Calu3 (cell line): ENCODE results near the gene MRPL51. TPM values are rescaled to one million over a fixed set of nuclear protein-coding genes. Genes with fewer than 3 reads are reported as not detected.
"Not testable (repeated sequence)": the region's sequence is repeated elsewhere in the genome, so short reads cannot be mapped to it uniquely, and the experiment has no call there.

Experiments
- BruUV-seq: library from RNA; stranded (reverse); fragments of 400-500 nt; replicated peaks from 2 replicates; lab custom pipeline; 2021; lab: Mats Ljungman, UMichigan
- CTCF ChIA-PET: fragments of 300-600 bp; sonication (Branson Sonifier 250); formaldehyde crosslinking; loops from one replicate; lab custom pipeline; 2022; ENCODE audit warnings: antibody characterized with exemption; lab: Charles Lee
- DNase-seq: peaks from one replicate; pipeline ENCODE4 v3.0.0; 2022
- H3K27ac Mint-ChIP-seq: one replicate; pipeline ENCODE4 v1.8.0; 2022; ENCODE audit warnings: mixed read lengths; ENCODE audit not compliant: unreplicated experiment
- H3K27me3 Mint-ChIP-seq: one replicate; pipeline ENCODE4 v1.8.0; 2022; ENCODE audit warnings: mixed read lengths; ENCODE audit not compliant: unreplicated experiment
- H3K36me3 Mint-ChIP-seq: one replicate; pipeline ENCODE4 v1.8.0; 2022; ENCODE audit warnings: mild to moderate bottlenecking, moderate library complexity, mixed read lengths; ENCODE audit not compliant: insufficient read depth, unreplicated experiment
- H3K4me1 Mint-ChIP-seq: one replicate; pipeline ENCODE4 v1.8.0; 2022; ENCODE audit warnings: mild to moderate bottlenecking, low read depth, mixed read lengths; ENCODE audit not compliant: unreplicated experiment
- H3K4me3 Mint-ChIP-seq: one replicate; pipeline ENCODE4 v1.8.0; 2022; ENCODE audit warnings: mild to moderate bottlenecking, low read depth, moderate library complexity, mixed read lengths; ENCODE audit not compliant: unreplicated experiment
- H3K9me3 Mint-ChIP-seq: one replicate; pipeline ENCODE4 v1.8.0; 2022; ENCODE audit warnings: low read depth, mixed read lengths; ENCODE audit not compliant: unreplicated experiment
- intact Hi-C: fragments of 100-400 bp; cut with micrococcal nuclease; formaldehyde crosslinking; loops from one replicate; pipeline ENCODE4 v1.10.0; 2022; ENCODE audit not compliant: unreplicated experiment
- total RNA-seq: library from RNA; stranded (reverse); gene quantifications from 2 replicates; pipeline ENCODE4 v1.2.3, GENCODE V29; 2022
- TF ChIP-seq, protein P1 (sequence below): fragments of 200-600 bp; IDR thresholded peaks from one replicate; pipeline ENCODE4 v1.8.0; 2022; ENCODE audit warnings: antibody characterized with exemption; ENCODE audit not compliant: unreplicated experiment

Gene MRPL51
- total RNA-seq, 1 experiment from 2014 or later: 220 TPM

DNA sequence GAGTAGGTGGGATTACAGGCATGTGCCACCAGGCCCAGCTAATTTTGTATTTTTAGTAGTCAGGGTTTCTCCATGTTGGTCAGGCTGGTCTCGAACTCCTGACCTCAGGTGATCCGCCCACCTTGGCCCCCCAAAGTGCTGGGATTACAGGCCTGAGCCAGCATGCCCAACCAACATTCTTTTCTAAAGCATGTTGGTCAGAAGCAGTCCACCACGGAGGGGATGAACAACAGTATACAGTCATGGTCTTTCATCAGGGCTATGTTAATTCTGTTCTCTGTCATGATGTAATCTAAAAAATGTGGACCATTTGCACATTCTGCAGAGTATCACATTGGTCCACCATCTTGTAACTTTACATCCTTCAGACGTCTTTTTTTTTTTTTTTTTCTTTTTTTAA is 3.6 kb downstream of the MRPL51 start:
- Mint-ChIP-seq H3K27me3 (no peaks in the 10 kb centered on the region), H3K9me3 (no peaks in the 10 kb centered on the region), H3K4me1 (no peaks in the 10 kb centered on the region), H3K4me3 (no peak overlapping the region), H3K27ac (no peak overlapping the region), H3K36me3 (peaks cover 29% of the 10 kb centered on the region)
- no peak for DNase-seq
- intact Hi-C loops: no loop called here
- BruUV-seq: no TSS peak
- TF ChIP-seq, protein P1, sequence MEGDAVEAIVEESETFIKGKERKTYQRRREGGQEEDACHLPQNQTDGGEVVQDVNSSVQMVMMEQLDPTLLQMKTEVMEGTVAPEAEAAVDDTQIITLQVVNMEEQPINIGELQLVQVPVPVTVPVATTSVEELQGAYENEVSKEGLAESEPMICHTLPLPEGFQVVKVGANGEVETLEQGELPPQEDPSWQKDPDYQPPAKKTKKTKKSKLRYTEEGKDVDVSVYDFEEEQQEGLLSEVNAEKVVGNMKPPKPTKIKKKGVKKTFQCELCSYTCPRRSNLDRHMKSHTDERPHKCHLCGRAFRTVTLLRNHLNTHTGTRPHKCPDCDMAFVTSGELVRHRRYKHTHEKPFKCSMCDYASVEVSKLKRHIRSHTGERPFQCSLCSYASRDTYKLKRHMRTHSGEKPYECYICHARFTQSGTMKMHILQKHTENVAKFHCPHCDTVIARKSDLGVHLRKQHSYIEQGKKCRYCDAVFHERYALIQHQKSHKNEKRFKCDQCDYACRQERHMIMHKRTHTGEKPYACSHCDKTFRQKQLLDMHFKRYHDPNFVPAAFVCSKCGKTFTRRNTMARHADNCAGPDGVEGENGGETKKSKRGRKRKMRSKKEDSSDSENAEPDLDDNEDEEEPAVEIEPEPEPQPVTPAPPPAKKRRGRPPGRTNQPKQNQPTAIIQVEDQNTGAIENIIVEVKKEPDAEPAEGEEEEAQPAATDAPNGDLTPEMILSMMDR: no peak
- CTCF ChIA-PET: interaction anchor here (0.7 kb wide), 1 partner anchor 310 kb away, joined by 3 read pairs; no protein-coding TSS in a partner anchor

DNA sequence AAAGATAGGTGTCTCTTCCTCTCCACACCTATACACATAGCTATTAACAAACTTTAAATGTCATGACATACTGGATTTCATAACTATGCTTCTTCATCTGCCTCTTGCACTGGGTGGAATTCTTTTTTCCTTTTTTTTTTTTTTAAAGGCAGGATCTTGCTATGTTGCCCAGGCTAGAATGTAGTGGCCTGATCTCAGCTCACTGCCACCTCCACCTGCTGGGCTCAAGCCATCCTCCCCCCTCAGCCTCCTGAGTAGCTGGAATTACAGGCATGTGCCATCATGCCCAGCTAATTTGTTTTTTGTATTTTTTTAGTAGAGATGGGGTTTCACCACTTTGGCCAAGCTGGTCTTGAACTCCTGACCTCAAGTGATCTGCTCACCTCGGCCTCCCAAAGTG is 4.8 kb downstream of the MRPL51 start:
- Mint-ChIP-seq H3K4me1 (no peaks in the 10 kb centered on the region), H3K27me3 (no peaks in the 10 kb centered on the region), H3K9me3 (no peaks in the 10 kb centered on the region), H3K36me3 (peaks cover 17% of the 10 kb centered on the region), H3K27ac (no peak overlapping the region), H3K4me3 (no peak overlapping the region)
- CTCF ChIA-PET: no interaction called here
- no peak for DNase-seq
- no TSS peak for BruUV-seq
- TF ChIP-seq, protein P1: no peak
- intact Hi-C loops: no loop called here

- Mint-ChIP-seq H3K27ac (no peak overlapping the region), H3K9me3 (no peaks in the 10 kb centered on the region), H3K4me1 (no peaks in the 10 kb centered on the region), H3K36me3 (no peaks in the 10 kb centered on the region), H3K4me3 (no peak overlapping the region), H3K27me3 (peaks cover 17% of the 10 kb centered on the region)
- no peak for DNase-seq
- TF ChIP-seq, protein P1: no peak
- intact Hi-C loops: no loop called here
- BruUV-seq: no TSS peak
- CTCF ChIA-PET: no interaction called here
Observed at GRCh38 chr12:6478416-6478815, 14.6 kb downstream of the MRPL51 start.

DNA sequence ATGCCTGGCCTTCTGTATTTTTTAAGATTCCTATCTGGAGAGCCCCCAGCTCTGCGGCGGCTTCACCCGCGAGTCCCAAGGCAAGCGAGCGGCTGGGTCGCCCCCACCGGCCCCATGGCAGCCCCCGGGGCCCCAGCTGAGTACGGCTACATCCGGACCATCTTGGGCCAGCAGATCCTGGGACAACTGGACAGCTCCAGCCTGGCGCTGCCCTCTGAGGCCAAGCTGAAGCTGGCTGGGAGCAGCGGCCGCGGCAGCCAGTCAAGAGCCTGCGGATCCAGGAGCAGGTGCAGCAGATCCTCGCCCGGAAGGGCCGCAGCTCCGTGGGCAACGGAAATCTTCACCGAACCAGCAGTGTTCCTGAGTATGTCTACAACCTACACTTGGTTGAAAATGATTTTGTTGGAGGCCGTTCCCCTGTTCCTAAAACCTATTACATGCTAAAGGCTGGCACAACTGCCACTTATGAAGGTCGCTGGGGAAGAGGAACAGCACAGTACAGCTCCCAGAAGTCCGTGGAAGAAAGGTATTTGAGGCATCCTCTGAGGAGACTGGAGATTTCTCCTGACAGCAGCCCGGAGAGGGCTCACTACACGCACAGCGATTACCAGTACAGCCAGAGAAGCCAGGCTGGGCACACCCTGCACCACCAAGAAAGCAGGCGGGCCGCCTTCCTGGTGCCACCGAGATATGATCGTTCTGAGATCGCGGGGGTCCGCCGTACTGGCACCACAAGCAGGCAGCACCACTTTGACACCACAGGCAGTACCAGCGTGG is 15.3 kb downstream of the MRPL51 start:
- intact Hi-C loops, DNase-seq, H3K36me3 Mint-ChIP-seq, H3K4me3 Mint-ChIP-seq, H3K27ac Mint-ChIP-seq, CTCF ChIA-PET, H3K4me1 Mint-ChIP-seq, H3K9me3 Mint-ChIP-seq, BruUV-seq: not testable (repeated sequence)
- peaks cover 17% of the 10 kb centered on the region for H3K27me3 Mint-ChIP-seq

DNA sequence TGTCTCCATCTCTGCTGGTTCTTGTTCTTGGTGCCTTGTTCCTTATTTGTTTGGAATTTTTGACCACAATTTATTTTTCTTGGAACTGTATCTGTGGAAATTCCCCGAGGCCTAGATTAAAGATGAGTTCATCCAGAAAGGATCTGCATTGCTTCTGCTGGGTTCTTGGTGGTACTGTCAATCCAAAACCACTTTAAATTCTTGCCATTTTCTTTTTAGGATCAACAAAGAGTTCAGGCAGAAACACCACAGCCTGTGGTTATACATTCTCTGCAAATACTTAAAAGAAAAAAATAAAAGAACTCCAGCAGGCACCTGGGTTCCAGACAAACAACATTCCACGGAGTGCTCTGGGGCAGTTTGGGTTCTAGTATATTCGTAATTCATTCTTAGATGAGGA is 16.6 kb downstream of the MRPL51 start:
- Mint-ChIP-seq H3K9me3 (no peaks in the 10 kb centered on the region), H3K27me3 (peaks cover 17% of the 10 kb centered on the region), H3K4me3 (no peak overlapping the region), H3K36me3 (peaks cover under 1% of the 10 kb centered on the region), H3K4me1 (peaks cover under 1% of the 10 kb centered on the region), H3K27ac (no peak overlapping the region)
- TF ChIP-seq, protein P1: no peak
- no peak for DNase-seq
- CTCF ChIA-PET: no interaction called here
- intact Hi-C loops: no loop called here
- no TSS peak for BruUV-seq

DNA sequence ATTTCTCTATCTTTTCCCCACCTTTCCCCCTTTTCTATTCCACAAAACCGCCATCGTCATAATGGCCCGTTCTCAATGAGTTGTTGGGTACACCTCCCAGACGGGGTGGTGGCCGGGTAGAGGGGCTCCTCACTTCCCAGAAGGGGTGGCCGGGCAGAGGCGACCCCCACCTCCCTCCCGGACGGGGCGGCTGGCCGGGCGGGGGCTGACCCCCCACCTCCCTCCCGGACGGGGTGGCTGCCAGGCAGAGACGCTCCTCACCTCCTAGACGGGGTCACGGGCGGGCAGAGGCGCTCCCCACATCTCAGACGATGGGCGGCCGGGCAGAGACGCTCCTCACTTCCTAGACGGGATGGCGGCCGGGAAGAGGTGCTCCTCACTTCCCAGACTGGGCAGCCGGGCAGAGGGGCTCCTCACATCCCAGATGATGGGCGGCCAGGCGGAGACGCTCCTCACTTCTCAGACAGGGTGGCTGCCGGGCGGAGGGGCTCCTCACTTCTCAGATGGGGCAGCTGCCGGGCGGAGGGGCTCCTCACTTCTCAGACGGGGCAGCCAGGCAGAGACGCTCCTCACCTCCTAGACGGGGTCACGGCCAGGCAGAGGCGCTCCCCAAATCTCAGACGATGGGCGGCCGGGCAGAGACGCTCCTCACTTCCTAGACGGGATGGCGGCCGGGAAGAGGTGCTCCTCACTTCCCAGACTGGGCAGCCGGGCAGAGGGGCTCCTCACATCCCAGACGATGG is 17.7 kb downstream of the MRPL51 start:
- DNase-seq, CTCF ChIA-PET, H3K27ac Mint-ChIP-seq, intact Hi-C loops, H3K4me1 Mint-ChIP-seq, H3K4me3 Mint-ChIP-seq, BruUV-seq, H3K9me3 Mint-ChIP-seq: not testable (repeated sequence)
- peaks cover 12% of the 10 kb centered on the region for H3K36me3 Mint-ChIP-seq
- H3K27me3 Mint-ChIP-seq: peaks cover 17% of the 10 kb centered on the region
